Measurements from ENCODE around the gene MAGEF1. TPM values are rescaled to one million over a fixed set of nuclear protein-coding genes. Genes with fewer than 3 reads are reported as not detected.

The MAGEF1 gene
- total and polyA plus RNA-seq, 2 experiments from 2014 or later, result 66.5 to 88.7 TPM

DNA sequence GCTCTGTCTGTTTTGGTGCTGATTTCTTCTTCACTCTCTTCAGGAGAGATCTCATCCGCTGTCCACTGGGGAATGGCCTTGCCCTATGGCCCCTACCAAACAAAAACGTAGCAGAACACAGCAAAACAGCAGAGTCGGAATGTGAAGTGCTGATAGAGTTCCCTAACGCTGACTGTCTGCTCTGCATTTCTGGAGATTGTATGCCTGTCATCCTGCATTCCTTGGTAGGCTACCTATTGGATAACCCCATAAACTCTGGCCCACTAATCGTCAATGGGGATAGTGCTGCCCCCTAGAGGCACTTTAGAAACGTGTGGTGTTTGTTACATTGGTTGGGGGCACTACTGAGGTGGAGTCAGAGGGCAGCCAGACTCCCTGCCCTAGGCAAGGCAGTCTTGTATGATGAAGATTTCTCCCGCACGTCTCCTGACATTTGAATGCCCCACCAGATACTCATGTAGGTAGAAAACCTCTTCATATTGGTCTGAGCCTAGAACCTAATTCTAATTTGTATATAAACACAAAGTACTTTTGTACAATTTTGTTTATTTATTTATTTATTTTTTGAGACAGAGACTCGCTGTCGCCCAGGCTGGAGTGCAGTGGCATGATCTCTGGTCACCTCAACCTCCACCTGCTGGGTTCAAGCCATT, 15.6 kb upstream of the MAGEF1 start:
- Histone ChIP-seq H3K27ac (ENCODE audit: low read depth) (no peak overlapping the region), H2AFZ (no peak overlapping the region), H3K4me3 (no peak overlapping the region), H3K36me3 (ENCODE audit: insufficient read depth) (no peaks in the 10 kb centered on the region), H3K4me2 (no peak overlapping the region), H3F3A (replicated peaks; ENCODE audit: low read depth) (no peaks in the 10 kb centered on the region), H4K20me1 (replicated peaks; ENCODE audit: insufficient read depth) (no peaks in the 10 kb centered on the region), H3K4me1 (ENCODE audit: insufficient read depth) (no peaks in the 10 kb centered on the region), H3K27me3 (ENCODE audit: insufficient read depth) (no peaks in the 10 kb centered on the region), H3K9me2 (ENCODE audit: insufficient read depth) (no peaks in the 10 kb centered on the region; the same call in 1 of the 2 replicates), H3K79me2 (replicated peaks; ENCODE audit: insufficient read depth) (no peaks in the 10 kb centered on the region)
- H3K27me3 Mint-ChIP-seq (ENCODE audit: insufficient read depth, low read depth, poor library complexity), result peaks cover 4% of the 10 kb centered on the region
- H3K4me1 Mint-ChIP-seq, result peaks cover 11% of the 10 kb centered on the region; the same call in 2 of the 3 replicates
- TF ChIP-seq, protein P1, sequence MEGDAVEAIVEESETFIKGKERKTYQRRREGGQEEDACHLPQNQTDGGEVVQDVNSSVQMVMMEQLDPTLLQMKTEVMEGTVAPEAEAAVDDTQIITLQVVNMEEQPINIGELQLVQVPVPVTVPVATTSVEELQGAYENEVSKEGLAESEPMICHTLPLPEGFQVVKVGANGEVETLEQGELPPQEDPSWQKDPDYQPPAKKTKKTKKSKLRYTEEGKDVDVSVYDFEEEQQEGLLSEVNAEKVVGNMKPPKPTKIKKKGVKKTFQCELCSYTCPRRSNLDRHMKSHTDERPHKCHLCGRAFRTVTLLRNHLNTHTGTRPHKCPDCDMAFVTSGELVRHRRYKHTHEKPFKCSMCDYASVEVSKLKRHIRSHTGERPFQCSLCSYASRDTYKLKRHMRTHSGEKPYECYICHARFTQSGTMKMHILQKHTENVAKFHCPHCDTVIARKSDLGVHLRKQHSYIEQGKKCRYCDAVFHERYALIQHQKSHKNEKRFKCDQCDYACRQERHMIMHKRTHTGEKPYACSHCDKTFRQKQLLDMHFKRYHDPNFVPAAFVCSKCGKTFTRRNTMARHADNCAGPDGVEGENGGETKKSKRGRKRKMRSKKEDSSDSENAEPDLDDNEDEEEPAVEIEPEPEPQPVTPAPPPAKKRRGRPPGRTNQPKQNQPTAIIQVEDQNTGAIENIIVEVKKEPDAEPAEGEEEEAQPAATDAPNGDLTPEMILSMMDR (conservative IDR thresholded peaks at IDR 0.05; ENCODE audit: low read depth in 2 of 2), result peak; percentile 90 to 98
- peak; percentile 53; the same call in 1 of the 2 replicates for TF ChIP-seq CREB1 (CRISPR knock-in tag; IDR thresholded peaks at IDR 0.05; ENCODE audit: low read depth)
- TF ChIP-seq EZH2phosphoT487 (IDR thresholded peaks at IDR 0.05; ENCODE audit: unreplicated experiment), result no peak
- no peak for TF ChIP-seq ZNF114 (CRISPR knock-in tag; IDR thresholded peaks at IDR 0.05)
- no peak overlapping the region for H3K27ac Mint-ChIP-seq
- no peaks in the 10 kb centered on the region for H3K9me3 Mint-ChIP-seq
- H3K36me3 Mint-ChIP-seq (ENCODE audit: low read depth), result no peaks in the 10 kb centered on the region
- H3K4me3 Mint-ChIP-seq, result no peak overlapping the region
- ATAC-seq (peak; percentile 100), DNase-seq (ENCODE audit: low spot score) (peak; percentile 97)

DNA sequence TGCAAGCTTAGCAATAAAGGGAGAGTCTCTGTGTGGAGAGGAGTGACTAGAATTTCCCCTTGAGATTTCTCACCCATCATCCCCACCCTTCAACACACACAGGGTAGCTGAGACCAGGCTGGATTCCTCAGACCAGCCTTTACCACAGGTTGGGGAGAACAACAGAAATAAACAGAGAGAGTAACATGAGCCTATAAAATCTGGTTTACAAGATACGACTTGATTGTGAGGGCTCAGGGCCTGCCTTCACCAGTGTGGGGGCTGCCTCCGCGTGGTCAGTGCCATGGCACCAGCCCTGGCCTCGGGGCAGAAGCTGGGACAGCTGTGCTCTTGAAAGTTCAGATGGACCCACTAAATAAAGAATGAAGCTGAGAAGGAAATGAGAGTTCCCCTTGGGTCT, 14.6 kb upstream of the MAGEF1 start:
- Histone ChIP-seq H3F3A (replicated peaks; ENCODE audit: low read depth) (no peaks in the 10 kb centered on the region), H3K27me3 (ENCODE audit: insufficient read depth) (no peaks in the 10 kb centered on the region), H3K9me2 (ENCODE audit: insufficient read depth) (no peaks in the 10 kb centered on the region; the same call in 1 of the 2 replicates), H3K79me2 (replicated peaks; ENCODE audit: insufficient read depth) (no peaks in the 10 kb centered on the region), H4K20me1 (replicated peaks; ENCODE audit: insufficient read depth) (no peaks in the 10 kb centered on the region), H3K36me3 (ENCODE audit: insufficient read depth) (no peaks in the 10 kb centered on the region), H3K4me2 (no peak overlapping the region), H3K27ac (ENCODE audit: low read depth) (no peak overlapping the region), H2AFZ (no peak overlapping the region), H3K4me3 (no peak overlapping the region), H3K4me1 (ENCODE audit: insufficient read depth) (no peaks in the 10 kb centered on the region)
- Mint-ChIP-seq H3K9me3 (no peaks in the 10 kb centered on the region), H3K4me1 (peaks cover 11% of the 10 kb centered on the region; the same call in 2 of the 3 replicates), H3K27ac (no peak overlapping the region), H3K36me3 (ENCODE audit: low read depth) (no peaks in the 10 kb centered on the region), H3K4me3 (no peak overlapping the region), H3K27me3 (ENCODE audit: insufficient read depth, low read depth, poor library complexity) (peaks cover 2% of the 10 kb centered on the region)
- DNase-seq (ENCODE audit: low spot score) (no peak), ATAC-seq (no peak)
- TF ChIP-seq EZH2 (IDR thresholded peaks at IDR 0.05; ENCODE audit: low read depth, unreplicated experiment) (no peak), CREB1 (CRISPR knock-in tag; IDR thresholded peaks at IDR 0.05; ENCODE audit: low read depth) (no peak), STAT1 (IDR thresholded peaks at IDR 0.05; ENCODE audit: unreplicated experiment) (no peak), ZNF114 (CRISPR knock-in tag; IDR thresholded peaks at IDR 0.05) (no peak), ZNF331 (CRISPR knock-in tag; IDR thresholded peaks at IDR 0.05; ENCODE audit: low read depth) (no peak)
- TF ChIP-seq, protein P2, sequence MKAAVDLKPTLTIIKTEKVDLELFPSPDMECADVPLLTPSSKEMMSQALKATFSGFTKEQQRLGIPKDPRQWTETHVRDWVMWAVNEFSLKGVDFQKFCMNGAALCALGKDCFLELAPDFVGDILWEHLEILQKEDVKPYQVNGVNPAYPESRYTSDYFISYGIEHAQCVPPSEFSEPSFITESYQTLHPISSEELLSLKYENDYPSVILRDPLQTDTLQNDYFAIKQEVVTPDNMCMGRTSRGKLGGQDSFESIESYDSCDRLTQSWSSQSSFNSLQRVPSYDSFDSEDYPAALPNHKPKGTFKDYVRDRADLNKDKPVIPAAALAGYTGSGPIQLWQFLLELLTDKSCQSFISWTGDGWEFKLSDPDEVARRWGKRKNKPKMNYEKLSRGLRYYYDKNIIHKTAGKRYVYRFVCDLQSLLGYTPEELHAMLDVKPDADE (IDR thresholded peaks at IDR 0.05), result no peak
- TF ChIP-seq, protein P3, sequence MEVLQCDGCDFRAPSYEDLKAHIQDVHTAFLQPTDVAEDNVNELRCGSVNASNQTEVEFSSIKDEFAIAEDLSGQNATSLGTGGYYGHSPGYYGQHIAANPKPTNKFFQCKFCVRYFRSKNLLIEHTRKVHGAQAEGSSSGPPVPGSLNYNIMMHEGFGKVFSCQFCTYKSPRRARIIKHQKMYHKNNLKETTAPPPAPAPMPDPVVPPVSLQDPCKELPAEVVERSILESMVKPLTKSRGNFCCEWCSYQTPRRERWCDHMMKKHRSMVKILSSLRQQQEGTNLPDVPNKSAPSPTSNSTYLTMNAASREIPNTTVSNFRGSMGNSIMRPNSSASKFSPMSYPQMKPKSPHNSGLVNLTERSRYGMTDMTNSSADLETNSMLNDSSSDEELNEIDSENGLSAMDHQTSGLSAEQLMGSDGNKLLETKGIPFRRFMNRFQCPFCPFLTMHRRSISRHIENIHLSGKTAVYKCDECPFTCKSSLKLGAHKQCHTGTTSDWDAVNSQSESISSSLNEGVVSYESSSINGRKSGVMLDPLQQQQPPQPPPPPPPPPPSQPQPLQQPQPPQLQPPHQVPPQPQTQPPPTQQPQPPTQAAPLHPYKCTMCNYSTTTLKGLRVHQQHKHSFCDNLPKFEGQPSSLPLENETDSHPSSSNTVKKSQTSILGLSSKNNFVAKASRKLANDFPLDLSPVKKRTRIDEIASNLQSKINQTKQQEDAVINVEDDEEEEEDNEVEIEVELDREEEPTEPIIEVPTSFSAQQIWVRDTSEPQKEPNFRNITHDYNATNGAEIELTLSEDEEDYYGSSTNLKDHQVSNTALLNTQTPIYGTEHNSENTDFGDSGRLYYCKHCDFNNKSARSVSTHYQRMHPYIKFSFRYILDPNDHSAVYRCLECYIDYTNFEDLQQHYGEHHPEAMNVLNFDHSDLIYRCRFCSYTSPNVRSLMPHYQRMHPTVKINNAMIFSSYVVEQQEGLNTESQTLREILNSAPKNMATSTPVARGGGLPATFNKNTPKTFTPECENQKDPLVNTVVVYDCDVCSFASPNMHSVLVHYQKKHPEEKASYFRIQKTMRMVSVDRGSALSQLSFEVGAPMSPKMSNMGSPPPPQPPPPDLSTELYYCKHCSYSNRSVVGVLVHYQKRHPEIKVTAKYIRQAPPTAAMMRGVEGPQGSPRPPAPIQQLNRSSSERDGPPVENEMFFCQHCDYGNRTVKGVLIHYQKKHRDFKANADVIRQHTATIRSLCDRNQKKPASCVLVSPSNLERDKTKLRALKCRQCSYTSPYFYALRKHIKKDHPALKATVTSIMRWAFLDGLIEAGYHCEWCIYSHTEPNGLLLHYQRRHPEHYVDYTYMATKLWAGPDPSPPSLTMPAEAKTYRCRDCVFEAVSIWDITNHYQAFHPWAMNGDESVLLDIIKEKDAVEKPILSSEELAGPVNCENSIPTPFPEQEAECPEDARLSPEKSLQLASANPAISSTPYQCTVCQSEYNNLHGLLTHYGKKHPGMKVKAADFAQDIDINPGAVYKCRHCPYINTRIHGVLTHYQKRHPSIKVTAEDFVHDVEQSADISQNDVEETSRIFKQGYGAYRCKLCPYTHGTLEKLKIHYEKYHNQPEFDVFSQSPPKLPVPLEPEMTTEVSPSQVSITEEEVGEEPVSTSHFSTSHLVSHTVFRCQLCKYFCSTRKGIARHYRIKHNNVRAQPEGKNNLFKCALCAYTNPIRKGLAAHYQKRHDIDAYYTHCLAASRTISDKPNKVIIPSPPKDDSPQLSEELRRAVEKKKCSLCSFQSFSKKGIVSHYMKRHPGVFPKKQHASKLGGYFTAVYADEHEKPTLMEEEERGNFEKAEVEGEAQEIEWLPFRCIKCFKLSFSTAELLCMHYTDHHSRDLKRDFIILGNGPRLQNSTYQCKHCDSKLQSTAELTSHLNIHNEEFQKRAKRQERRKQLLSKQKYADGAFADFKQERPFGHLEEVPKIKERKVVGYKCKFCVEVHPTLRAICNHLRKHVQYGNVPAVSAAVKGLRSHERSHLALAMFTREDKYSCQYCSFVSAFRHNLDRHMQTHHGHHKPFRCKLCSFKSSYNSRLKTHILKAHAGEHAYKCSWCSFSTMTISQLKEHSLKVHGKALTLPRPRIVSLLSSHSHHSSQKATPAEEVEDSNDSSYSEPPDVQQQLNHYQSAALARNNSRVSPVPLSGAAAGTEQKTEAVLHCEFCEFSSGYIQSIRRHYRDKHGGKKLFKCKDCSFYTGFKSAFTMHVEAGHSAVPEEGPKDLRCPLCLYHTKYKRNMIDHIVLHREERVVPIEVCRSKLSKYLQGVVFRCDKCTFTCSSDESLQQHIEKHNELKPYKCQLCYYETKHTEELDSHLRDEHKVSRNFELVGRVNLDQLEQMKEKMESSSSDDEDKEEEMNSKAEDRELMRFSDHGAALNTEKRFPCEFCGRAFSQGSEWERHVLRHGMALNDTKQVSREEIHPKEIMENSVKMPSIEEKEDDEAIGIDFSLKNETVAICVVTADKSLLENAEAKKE (CRISPR knock-in tag; IDR thresholded peaks at IDR 0.05), result no peak
